ENCODE results near the gene GPR137.
A peak's percentile ranks its signal among the peaks of the same experiment; 100 is the strongest.

The GPR137 gene

GRCh38 chr11:64278576-64279190, 7.0 kb upstream of the GPR137 start:
- no peak for DNase-seq (ENCODE audit: low read depth)
- in situ Hi-C loops (cut with HindIII; ENCODE audit: low sequenced_read_pairs) = loop anchor here (10.0 kb wide), 1 partner anchor 74 kb away; the partner anchor contains the start of gene FERMT3
- no peak overlapping the region for H3K4me3 ChIP-seq (ENCODE audit: low read depth, low read length)
- TF ChIP-seq CTCF (IDR thresholded peaks at IDR 0.05; ENCODE audit: low read depth, low read length, missing control alignments) = no peak

DNA sequence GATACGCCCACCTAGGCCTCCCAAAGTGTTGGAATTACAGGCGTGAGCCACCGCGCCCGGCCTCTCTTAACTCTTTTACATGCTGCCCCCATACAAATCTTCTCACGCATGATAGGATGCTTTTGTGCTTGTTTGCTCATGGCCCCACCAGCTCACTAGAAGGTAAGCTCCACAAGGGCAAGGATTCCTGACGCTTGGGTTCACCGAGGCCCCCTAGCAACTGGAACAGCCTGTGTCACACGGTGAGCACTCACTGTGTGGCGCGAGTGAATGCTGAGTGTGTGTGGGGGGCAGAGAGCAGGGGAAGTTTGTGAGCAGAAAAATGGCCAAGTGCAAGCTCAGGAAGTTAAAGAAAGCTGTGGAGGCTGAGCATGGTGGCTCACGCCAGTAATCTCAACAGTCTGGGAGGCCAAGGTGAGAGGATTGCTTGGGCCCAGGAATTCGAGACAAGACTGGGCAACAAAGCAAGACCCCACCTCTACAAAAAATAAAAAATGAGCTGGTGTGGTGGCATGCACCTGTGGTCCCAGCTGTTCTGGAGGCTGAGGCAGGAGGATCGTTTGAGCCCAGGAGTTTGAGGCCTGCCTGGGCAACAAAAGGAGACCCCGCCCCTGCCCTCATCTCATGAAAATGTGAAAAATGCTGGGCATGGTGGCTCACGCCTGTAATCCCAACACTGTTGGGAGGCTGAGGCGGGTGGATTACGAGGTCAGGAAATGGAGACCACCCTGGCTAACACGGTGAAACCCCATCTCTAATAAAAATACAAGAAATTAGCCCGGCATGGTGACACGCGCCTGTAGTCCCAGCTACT, 3.5 kb upstream of the GPR137 start:
- no peak for DNase-seq (ENCODE audit: low read depth)
- in situ Hi-C loops (cut with HindIII; ENCODE audit: low sequenced_read_pairs) = no loop called here
- H3K4me3 ChIP-seq (ENCODE audit: low read depth, low read length) = no peak overlapping the region
- TF ChIP-seq CTCF (IDR thresholded peaks at IDR 0.05; ENCODE audit: low read depth, low read length, missing control alignments) = no peak

GRCh38 chr11:64283092-64283491, 2.6 kb upstream of the GPR137 start:
- no peak for TF ChIP-seq CTCF (IDR thresholded peaks at IDR 0.05; ENCODE audit: low read depth, low read length, missing control alignments)
- in situ Hi-C loops (cut with HindIII; ENCODE audit: low sequenced_read_pairs) = no loop called here
- no peak overlapping the region for H3K4me3 ChIP-seq (ENCODE audit: low read depth, low read length)
- no peak for DNase-seq (ENCODE audit: low read depth)

- DNase-seq (ENCODE audit: low read depth) = peak; percentile 70
- in situ Hi-C loops (cut with HindIII; ENCODE audit: low sequenced_read_pairs) = no loop called here
- H3K4me3 ChIP-seq (ENCODE audit: low read depth, low read length) = peak within 1 kb of the TSS; percentile 74
- TF ChIP-seq CTCF (IDR thresholded peaks at IDR 0.05; ENCODE audit: low read depth, low read length, missing control alignments) = no peak
Observed at GRCh38 chr11:64284048-64284961, 1.3 kb upstream of the GPR137 start, which contains the start of gene BAD. TSS of gene BAD (minus strand) at chr11:64284665. CDS start at chr11:64284368, 297 bp downstream.

DNA sequence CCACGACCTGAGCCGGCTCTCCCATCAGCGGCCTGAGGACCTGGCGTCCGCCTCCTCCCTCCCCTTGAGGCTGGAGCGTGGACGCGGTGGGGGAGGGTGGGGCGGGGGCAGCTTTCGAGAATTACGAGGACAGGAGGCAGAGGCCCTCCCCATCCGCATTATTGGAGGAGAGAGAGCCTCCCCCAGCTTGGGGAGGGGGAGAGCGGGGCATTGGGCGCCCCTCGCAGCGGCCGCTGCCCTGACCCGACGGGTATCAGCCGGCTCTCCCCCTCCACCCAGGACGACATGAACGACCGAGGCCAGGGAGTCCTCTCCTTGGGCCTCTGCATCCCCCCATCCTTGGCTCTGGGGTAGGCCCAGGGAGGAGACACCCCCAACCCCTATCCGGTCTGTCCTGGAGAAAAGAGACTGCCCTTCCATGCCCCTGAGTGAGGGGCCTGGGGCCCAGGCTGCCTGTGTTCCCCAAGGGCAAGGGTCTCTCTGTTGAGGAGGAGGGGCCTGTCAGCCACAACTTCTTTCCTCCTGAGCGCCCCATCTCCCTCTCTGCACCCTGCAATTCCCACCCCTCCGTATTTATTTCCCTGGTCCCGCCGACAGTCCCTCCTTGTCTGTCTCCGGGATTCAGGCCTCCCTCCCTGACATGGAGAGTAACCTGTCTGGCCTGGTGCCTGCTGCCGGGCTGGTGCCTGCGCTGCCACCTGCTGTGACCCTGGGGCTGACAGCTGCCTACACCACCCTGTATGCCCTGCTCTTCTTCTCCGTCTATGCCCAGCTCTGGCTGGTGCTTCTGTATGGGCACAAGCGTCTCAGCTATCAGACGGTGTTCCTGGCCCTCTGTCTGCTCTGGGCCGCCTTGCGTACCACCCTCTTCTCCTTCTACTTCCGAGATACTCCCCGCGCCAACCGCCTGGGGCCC, 495 bp downstream of the GPR137 start:
- in situ Hi-C loops (cut with HindIII; ENCODE audit: low sequenced_read_pairs) = no loop called here
- H3K4me3 ChIP-seq (ENCODE audit: low read depth, low read length) = peak overlapping the region; percentile 74
- no peak for TF ChIP-seq CTCF (IDR thresholded peaks at IDR 0.05; ENCODE audit: low read depth, low read length, missing control alignments)
- no peak for DNase-seq (ENCODE audit: low read depth)
